DMS114 treated with DMSO at 0.1 percent for 48 hours (cell line): ENCODE measurements around the gene PANK4.

ENCODE experiments used
- DNase-seq: peaks from one replicate; lab custom pipeline; 2025; ENCODE audit not compliant: unreplicated experiment; lab: John Stamatoyannopoulos, UW

The PANK4 gene

DNA sequence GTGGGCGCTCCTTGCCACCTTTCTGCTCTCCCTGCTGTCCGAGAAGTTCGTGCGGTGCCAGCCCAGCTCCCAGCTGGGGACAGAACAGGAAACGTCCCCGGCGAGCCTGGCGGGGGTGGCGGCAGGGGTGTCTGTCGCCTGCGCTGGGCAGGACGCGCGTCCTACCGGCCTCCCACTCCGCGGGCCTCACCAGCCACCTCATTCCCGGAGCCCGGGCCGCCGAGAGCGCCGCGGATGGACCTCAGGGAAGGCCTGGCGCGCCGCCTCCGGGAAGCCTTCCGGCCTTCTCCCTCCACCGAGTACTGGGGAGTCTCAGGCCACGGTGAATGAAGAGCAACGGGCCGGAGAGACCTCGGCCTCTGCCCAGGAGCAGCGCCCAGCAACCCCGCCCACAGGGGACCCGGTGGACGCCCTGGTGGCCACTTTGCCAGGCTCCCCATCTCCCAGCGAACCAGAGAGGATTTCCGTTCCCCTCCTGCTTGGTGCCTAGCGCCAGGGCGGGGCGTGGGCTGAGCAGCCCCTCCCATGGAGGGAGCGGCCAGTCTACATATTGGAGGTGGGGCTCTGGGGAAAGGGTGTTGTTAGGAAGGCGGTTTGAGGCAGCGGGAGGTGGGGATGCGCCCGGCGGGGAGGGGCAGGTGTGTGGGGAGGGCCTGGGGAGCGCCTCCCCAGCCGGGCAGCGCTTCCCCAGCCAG, 20.3 kb upstream of the PANK4 start:
- DNase-seq = peak; percentile 87

DNA sequence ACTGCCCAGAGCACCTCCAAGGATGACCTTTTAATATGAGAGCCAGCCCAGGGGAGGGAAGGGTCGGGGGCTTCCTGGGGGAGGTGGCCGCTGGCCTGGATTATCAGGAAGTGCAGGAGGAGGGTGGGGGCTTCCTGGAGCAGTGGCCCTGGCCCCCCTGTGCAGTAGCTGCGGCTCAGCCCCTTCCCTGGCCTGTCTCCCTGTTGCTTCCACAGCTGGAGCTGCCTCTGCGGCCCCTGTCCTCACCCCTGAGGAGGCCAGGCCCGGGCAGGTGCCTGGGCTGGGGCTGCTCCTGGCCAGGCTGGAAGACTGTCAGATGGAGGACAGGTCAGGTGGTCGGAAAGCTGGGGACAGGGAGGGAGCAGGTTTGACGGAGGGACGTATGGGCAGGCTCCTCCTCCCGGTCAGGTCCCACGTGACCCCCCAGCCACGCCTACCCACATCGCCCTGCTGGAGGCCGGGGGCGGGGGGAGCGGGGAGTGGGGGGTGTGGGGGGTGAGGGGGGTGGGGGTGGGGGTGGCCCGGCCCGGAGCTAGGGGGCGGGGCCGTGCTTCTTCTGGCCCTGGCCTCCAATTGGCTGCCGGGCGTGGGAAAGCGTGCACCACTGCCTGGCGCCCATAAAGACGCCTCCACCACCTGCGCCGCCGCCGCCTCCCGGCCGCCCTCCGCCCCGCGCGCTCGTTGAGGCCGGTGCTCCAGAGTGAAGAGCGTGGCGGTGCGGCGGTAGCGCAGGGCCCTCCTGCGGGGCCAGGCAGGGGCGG, 19.5 kb upstream of the PANK4 start:
- peak; percentile 93 for DNase-seq

- DNase-seq = no peak
These were observed 18.7 kb upstream of the PANK4 start for GRCh38 chr1:2544875-2545640.

GRCh38 chr1:2544093-2544874, 17.9 kb upstream of the PANK4 start:
- no peak for DNase-seq

- no peak for DNase-seq
These were observed 17.2 kb upstream of the PANK4 start for GRCh38 chr1:2543543-2544092.

- no peak for DNase-seq
These were observed 16.0 kb upstream of the PANK4 start for GRCh38 chr1:2542246-2542915.

DNA sequence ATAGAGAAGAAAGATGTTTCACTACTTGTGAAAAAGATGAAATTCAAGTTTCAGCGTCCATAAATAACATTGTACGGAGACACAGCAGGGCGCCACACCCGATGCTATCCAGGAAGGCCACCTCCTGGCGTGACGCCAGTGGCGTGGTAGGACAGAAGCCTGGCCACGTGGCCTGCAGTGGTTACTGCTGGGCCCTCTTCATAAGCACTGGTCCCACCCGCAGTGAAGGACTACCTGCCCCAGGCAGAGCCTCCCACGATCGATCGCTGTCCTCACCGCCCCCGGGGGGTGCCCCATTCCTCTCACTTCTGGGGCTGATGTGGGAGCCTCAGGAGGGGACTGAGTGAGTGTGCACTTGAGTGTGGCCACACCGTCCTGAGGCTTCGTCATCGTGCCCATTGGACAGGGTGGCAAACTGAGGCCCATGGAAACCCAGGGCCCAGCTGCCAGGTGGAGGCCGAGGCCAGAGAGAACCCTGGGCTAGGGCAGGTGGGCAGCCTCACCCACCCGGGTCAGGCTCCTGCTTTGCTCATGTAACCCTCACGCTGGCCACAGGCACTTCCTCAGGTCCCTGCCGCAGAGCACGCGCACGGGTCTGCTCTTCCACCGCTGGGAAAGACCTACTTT, 15.3 kb upstream of the PANK4 start:
- no peak for DNase-seq

DNA sequence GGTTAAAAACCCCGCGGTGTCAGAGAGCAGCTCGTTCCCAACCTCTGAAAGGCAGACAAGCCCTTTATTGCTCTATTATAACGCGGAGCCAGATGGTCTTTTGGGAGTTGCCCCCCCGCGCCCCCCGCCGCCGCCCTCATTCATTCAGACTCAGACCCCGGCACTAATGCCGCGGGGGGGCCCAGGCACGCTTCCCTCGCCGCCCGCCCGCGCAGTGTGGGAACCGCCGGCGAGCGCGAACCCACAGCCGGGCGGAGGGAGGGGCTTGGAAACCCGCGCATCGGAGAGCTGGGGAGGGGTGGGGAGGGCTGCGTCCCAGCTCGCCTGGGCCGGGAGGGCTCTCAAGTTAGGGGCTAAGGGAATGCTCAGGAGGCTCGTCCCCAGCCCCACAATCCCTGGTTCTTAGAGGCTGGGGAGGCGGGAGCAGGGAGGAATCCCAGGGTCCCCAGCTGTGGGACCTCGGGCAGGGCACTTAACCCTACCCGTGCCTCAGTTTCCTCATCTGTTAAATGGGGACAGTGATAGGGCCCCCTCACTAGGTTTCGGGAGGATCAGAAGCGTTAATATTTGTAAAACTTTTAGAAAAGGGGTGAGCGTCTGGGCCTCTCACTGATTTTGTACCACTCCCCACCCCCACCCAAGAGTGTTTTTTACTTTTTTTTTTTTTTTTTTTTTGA, 14.6 kb upstream of the PANK4 start:
- DNase-seq = no peak

DNA sequence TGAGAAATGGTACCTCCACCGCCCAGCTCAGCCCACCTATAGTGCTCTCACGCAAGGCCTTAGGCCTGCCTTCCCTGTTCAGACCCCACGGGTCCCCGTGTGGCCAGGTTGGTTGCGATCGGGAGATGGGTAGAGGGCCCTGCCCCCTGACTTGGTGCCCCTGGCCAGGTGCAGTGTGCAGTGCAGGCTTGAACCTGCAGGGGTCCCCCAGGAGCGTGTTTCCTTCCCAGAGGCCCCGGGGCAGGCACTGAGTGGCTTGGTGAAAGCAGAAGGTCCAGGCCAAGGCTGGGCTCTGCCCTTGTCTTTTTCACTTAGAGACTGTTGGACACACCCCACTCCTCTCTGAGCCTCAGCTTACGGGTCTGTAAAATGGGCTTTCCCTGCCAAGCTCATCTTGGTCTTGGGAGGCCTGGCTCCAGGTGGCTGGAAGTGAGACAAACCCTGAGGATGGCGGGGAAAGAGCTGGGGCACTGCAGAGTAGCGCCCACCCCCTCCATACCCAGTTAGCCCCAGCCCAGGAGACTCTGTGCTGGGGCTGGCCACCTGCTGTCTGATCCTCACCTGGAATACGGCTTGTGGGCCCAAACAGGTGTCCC, 13.0 kb upstream of the PANK4 start:
- DNase-seq = no peak

- DNase-seq = no peak
These were observed 12.5 kb upstream of the PANK4 start for GRCh38 chr1:2538872-2539271.

DNA sequence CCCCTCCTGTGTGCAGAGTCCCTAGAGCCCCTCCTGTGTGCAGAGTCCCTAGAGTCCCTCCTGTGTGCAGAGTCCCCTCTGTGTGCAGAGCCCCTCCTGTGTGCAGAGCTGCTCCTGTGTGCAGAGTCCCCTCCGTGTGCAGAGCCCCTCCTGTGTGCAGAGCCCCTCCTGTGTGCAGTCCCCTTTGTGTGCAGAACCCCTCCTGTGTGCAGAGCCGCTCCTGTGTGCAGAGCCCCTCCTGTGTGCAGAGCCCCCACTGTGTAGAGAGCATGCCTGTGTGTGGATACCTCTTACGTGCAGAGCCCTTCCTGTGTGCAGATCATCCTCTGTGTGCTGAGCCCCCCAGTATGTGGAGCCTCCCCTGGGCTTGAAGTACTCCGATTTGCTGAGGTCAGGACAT, 12.0 kb upstream of the PANK4 start:
- no peak for DNase-seq

GRCh38 chr1:2537784-2538115, 11.4 kb upstream of the PANK4 start:
- no peak for DNase-seq

DNA sequence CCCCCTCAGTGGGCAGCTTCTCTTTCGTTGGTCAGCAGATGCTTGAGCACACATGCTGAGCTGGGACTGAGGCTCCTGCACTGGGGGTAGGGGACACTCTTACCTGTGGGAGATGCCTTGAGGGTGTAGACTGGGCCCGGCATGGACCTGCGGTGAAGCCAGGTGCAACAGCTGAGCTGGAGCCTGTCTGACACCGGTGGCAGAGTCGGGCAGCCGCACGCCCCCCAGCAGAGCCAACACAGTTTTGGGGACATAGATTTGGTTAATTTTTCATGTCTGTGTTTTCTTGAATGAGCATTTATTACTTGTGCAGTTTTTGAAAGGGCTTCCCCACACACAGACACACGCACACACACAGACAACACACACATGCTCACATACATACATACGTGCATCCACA, 9.6 kb upstream of the PANK4 start:
- no peak for DNase-seq

DNA sequence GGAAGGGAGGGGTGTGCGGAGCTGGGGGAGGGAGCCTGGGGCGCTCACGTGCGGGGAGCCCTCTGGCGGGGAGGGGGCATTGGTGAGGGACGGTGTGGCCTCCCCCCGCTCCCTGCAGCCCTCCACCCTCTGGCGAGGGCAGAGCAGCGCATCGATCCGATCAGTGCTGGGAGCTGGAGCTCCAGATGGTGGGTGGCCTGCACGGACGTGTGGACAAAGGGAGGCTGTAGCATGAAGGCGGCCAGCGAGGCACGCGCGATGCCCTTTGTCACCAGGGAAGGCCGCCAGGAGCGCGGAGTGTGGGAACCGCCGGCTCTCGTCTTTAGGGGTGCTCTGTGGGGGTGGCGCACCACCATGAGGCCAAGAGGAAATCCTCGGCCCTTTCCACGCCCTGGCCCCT, 9.1 kb upstream of the PANK4 start:
- DNase-seq = no peak

DNA sequence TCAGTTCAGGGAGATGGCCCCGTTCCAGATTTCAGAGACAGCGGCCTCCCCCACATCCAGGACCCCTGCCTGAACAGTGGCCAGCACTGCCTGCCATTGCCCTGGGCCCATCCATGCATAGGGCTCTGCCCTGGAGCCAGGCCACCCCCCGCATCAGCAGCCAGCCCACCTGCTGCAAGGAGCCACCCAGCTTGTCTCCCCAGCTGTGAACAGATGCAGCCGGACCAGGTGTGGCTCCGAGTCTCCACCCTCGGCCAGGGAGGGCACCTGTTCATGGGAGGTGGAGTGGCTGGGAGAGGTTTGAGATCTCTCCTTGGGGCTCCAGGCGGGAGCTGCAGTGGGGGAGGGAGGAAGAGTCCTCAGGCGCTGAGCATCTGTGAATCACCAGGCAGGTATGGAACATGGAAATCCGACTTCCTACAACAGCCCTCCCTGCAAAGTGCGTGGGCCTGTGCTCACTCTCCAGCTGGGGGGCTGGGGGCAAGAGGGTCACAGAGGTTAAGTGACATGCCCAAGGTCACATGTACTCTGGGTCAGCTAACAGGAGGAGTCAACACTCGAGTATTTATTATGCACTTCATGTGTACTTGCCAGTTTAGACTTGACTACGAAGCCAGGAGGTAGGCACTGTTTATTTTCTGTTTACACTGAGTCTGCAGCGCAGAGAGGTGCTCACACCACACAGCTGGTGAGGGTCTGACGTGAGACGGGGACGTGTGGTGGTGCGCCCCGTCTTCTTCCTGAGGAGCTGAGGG, 8.5 kb upstream of the PANK4 start:
- DNase-seq = no peak

GRCh38 chr1:2534315-2534686, 7.9 kb upstream of the PANK4 start:
- no peak for DNase-seq

- DNase-seq = no peak
These were observed 7.0 kb upstream of the PANK4 start for GRCh38 chr1:2533365-2533764.

GRCh38 chr1:2532485-2533160, 6.2 kb upstream of the PANK4 start:
- DNase-seq = no peak
